ENCODE data around the gene IKBKE. TPM values are rescaled to one million over a fixed set of nuclear protein-coding genes. Genes with fewer than 3 reads are reported as not detected.
A peak's percentile ranks its signal among the peaks of the same experiment; 100 is the strongest.

Gene IKBKE
- 7.7 to 10.5 TPM (median 8.5 TPM) in 3 replicates for total RNA-seq
- long read RNA-seq, transcript IKBKE-203 (22 exons, 3,221 nt), result major isoform, 21 of 38 reads
- long read RNA-seq, partial matches to known transcripts, result 4 of 38 reads
- long read RNA-seq, other reads (novel, unspliced or antisense), result 11 of 38 reads

DNA sequence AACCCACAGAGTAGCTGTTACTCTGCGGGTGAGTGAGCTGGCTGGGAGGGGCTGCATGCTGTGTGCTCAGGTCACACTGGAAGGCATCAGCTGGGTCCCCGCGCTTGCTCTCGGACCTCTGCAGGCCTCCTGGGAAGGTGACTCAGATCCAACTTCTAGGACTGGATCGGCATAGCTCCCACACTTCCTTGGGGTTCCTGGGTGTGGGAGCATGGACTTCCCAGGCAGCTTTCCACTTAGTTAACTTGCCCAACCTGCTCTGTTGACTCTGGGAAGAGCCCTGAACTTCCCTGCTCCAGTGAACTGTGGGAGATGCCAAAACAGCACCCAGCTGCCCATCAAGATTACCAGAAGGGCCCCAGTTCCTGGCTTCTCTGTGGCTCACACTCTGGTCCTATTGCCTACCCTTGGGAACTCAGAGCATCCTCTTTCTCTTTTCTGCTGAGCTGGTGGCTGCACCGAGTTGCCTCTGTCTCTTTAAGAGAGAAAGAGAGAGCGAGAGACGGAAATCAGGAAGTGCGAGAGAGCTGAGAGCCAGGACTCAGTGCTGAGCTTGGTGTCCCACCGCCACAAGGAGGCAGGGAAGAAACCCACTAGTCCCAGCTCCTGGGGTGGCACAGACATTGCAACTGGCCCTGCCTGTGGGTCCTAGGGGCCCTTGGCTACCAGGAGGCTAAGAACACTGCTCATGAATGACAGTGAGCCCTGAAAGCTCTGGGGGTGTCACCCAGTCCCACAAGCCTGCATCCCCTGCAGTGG is at the start of gene IKBKE:
IKBKE (plus strand) TSS at position 544 of the 759 bp plus-strand sequence. CDS start 2,752 bp downstream, outside the sequence.
- H3K36me3 Mint-ChIP-seq (ENCODE audit: low read depth), result peaks cover 5% of the 10 kb centered on the region

DNA sequence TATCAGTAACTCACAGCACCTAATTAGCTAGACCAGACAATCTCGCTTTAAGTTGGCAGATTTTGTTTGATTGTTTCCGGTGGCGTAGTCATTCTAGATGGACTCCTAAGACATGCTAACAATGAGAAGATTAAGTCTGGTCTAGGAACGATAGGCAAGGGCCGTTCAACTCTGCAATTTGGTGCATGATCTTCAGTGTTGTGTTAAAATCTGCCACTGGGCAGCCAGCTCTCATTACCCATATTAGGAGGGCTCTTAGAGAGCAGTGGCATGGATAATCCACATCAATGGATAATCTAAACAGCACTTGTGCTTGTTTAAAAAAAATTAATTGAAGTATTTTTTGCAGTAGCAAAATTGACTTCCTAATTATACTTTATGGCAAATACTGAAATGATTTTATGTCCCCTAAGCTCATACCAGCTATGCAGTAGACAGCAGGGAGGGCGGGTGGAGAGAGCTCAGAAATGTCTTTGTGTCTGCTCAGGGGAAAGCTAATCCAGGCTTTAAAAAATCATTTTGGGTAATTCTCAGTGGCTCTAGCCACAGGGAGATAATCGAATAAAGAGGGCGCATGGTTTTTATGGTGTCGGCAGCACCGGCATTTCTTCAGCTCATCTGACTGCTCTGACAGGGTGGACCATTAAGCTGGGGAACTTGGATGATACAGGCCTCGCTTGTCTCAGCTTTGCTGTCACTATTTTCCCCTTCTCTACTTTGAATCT is 48.5 kb upstream of the IKBKE start:
- Mint-ChIP-seq H3K27me3 (ENCODE audit: low read depth) (no peaks in the 10 kb centered on the region), H3K4me3 (ENCODE audit: unreplicated experiment) (no peak overlapping the region), H3K4me1 (ENCODE audit: low read depth) (peaks cover 11% of the 10 kb centered on the region), H3K36me3 (ENCODE audit: low read depth) (peaks cover 24% of the 10 kb centered on the region), H3K27ac (ENCODE audit: unreplicated experiment) (no peak overlapping the region), H3K9me3 (ENCODE audit: low read depth) (no peaks in the 10 kb centered on the region)
- TF ChIP-seq, protein P1, sequence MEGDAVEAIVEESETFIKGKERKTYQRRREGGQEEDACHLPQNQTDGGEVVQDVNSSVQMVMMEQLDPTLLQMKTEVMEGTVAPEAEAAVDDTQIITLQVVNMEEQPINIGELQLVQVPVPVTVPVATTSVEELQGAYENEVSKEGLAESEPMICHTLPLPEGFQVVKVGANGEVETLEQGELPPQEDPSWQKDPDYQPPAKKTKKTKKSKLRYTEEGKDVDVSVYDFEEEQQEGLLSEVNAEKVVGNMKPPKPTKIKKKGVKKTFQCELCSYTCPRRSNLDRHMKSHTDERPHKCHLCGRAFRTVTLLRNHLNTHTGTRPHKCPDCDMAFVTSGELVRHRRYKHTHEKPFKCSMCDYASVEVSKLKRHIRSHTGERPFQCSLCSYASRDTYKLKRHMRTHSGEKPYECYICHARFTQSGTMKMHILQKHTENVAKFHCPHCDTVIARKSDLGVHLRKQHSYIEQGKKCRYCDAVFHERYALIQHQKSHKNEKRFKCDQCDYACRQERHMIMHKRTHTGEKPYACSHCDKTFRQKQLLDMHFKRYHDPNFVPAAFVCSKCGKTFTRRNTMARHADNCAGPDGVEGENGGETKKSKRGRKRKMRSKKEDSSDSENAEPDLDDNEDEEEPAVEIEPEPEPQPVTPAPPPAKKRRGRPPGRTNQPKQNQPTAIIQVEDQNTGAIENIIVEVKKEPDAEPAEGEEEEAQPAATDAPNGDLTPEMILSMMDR (IDR thresholded peaks at IDR 0.05), result no peak
- DNase-seq (ENCODE audit: low spot score), result no peak

More for the DNA sequence above, at the start of gene IKBKE:
- Mint-ChIP-seq H3K4me3 (ENCODE audit: unreplicated experiment) (peak within 1 kb of the TSS; percentile 78), H3K9me3 (ENCODE audit: low read depth) (no peaks in the 10 kb centered on the region), H3K27me3 (ENCODE audit: low read depth) (peaks cover 4% of the 10 kb centered on the region), H3K4me1 (ENCODE audit: low read depth) (peaks cover 47% of the 10 kb centered on the region), H3K27ac (ENCODE audit: unreplicated experiment) (peak within 1 kb of the TSS; percentile 58)
- TF ChIP-seq, protein P1 (IDR thresholded peaks at IDR 0.05), result peak; percentile 71
- DNase-seq (ENCODE audit: low spot score), result no peak

DNA sequence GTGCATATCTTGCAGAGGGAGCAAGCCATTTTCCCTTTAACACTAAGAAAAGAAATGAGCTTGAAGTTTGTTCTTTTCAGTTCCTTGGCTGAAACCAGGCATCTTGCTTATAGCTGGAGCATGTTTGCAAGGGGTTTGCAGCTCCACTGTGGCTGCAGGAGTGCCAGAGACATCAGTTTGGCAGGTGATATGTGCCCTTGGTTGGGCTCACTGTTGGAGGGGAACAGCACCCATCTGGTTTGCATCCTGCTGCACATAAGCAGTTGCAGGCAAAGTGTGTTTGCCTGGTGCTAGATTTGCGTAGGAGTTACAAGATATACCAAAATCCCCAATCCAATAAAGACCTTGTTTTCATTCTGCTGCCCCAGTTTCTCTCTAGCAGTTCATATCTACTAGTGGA is 47.8 kb upstream of the IKBKE start:
- Mint-ChIP-seq H3K4me3 (ENCODE audit: unreplicated experiment) (no peak overlapping the region), H3K27me3 (ENCODE audit: low read depth) (no peaks in the 10 kb centered on the region), H3K27ac (ENCODE audit: unreplicated experiment) (no peak overlapping the region), H3K9me3 (ENCODE audit: low read depth) (no peaks in the 10 kb centered on the region), H3K4me1 (ENCODE audit: low read depth) (peaks cover 11% of the 10 kb centered on the region), H3K36me3 (ENCODE audit: low read depth) (peaks cover 25% of the 10 kb centered on the region)
- no peak for DNase-seq (ENCODE audit: low spot score)
- TF ChIP-seq, protein P1 (IDR thresholded peaks at IDR 0.05), result no peak

DNA sequence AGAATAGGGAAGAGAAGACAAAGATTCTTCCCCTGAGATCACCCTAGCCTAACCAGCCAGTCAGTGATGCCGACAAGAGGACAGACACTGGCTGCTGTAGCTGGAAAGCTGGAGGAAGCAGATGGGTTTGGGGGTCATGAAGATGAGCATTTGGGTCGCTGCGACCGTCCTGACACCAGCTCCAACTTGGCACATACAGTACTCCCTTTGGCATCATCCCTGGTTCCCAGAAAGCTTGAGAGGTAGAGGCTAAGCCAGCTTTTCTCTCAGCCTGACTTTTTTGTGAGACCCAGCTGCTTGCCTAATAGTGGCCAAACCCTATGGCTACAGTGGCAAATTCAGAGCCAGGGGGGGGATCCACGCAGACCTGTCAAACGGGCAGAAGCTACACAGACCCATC is 43.0 kb upstream of the IKBKE start:
- DNase-seq (ENCODE audit: low spot score), result no peak
- no peaks in the 10 kb centered on the region for H3K9me3 Mint-ChIP-seq (ENCODE audit: low read depth)
- H3K4me1 Mint-ChIP-seq (ENCODE audit: low read depth), result peaks cover 20% of the 10 kb centered on the region
- H3K4me3 Mint-ChIP-seq (ENCODE audit: unreplicated experiment), result no peak overlapping the region
- peaks cover 24% of the 10 kb centered on the region for H3K36me3 Mint-ChIP-seq (ENCODE audit: low read depth)
- H3K27me3 Mint-ChIP-seq (ENCODE audit: low read depth), result no peaks in the 10 kb centered on the region
- no peak overlapping the region for H3K27ac Mint-ChIP-seq (ENCODE audit: unreplicated experiment)
- TF ChIP-seq, protein P1 (IDR thresholded peaks at IDR 0.05), result no peak

DNA sequence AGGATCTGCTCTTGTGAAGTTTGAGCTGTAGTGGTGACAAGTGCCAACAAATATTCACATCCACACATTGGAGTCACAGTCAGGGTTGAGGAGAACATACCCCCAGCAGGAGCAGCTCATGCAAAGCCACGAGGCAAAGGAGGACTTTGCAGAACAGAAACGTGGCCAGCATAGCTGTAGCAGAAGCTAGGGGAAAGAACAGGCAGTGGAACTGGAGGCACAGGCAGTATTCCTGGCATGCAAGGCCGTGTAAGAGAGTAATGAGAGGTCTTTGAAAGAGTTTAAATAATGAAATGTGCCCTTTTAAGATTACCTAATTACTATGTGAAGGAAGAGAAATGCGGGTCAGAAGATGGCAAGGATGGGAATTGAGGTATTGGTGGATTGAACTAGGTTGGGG is 40.9 kb upstream of the IKBKE start:
- H3K27ac Mint-ChIP-seq (ENCODE audit: unreplicated experiment), result peak overlapping the region; percentile 86
- no peaks in the 10 kb centered on the region for H3K27me3 Mint-ChIP-seq (ENCODE audit: low read depth)
- no peaks in the 10 kb centered on the region for H3K9me3 Mint-ChIP-seq (ENCODE audit: low read depth)
- no peak for DNase-seq (ENCODE audit: low spot score)
- H3K4me1 Mint-ChIP-seq (ENCODE audit: low read depth), result peaks cover 20% of the 10 kb centered on the region
- H3K4me3 Mint-ChIP-seq (ENCODE audit: unreplicated experiment), result no peak overlapping the region
- TF ChIP-seq, protein P1 (IDR thresholded peaks at IDR 0.05), result no peak
- H3K36me3 Mint-ChIP-seq (ENCODE audit: low read depth), result peaks cover 22% of the 10 kb centered on the region
